Endothelial cell of umbilical vein (primary cell): Measurements from ENCODE around the gene YTHDF1. TPM values are rescaled to one million over a fixed set of nuclear protein-coding genes. Genes with fewer than 3 reads are reported as not detected.

Experiments
- BruUV-seq: library from RNA; stranded (reverse); fragments of 400-500 nt; replicated peaks from 2 replicates; lab custom pipeline; 2021; lab: Mats Ljungman, UMichigan
- CTCF ChIA-PET: fragments of 300-600, 350-600 bp; sonication (Branson Sonifier 250); formaldehyde crosslinking; loops from one replicate; lab custom pipeline; 2021; ENCODE audit warnings: antibody characterized with exemption, inconsistent platforms; lab: Charles Lee
- POLR2A ChIA-PET: fragments of 300-600, 350-600 bp; sonication (Branson Sonifier 250); formaldehyde crosslinking; loops from one replicate; lab custom pipeline; 2021; ENCODE audit warnings: antibody characterized with exemption, inconsistent platforms; lab: Charles Lee
- DNase-seq: peaks from one replicate; pipeline ENCODE4 v3.0.0-alpha.2; 2011; ENCODE audit warnings: low read depth, low spot score
- FAIRE-seq: peaks from 2 replicates; lab custom pipeline; 2011; peaks lifted over from hg19 to GRCh38; lab: Jason Lieb, UNC
- H2AFZ ChIP-seq: 2 replicates; pipeline ENCODE4 v1.6.0; 2012; ENCODE audit warnings: low read depth, low read length, control low read depth, inconsistent platforms
- H3K27ac ChIP-seq: 2 replicates; pipeline ENCODE4 v1.5.1; 2011; ENCODE audit warnings: low read depth, mild to moderate bottlenecking, control low read depth, low read length, moderate library complexity; ENCODE audit not compliant: insufficient read depth
- H3K27me3 ChIP-seq, 2 experiments: 2 replicates each; pipeline versions ENCODE4 v1.6.0 to v1.6.1; 2011; ENCODE audit warnings: low read length in 2 of 2, mixed read lengths in 1 of 2; ENCODE audit not compliant: control insufficient read depth in 2 of 2, insufficient read depth in 2 of 2
- H3K36me3 ChIP-seq, 2 experiments: 2 replicates in 1 of 2; 3 replicates in 1 of 2; pipeline ENCODE4 v1.5.1; 2011; ENCODE audit warnings: low read length in 2 of 2, mild to moderate bottlenecking in 1 of 2, moderate library complexity in 1 of 2; ENCODE audit not compliant: control insufficient read depth in 2 of 2, insufficient read depth in 2 of 2; ENCODE audit errors: extremely low read depth in 1 of 2
- H3K4me1 ChIP-seq: 3 replicates; pipeline ENCODE4 v1.5.1; 2011; ENCODE audit warnings: mild to moderate bottlenecking, low read length; ENCODE audit not compliant: control insufficient read depth, insufficient read depth; ENCODE audit errors: extremely low read depth
- H3K4me2 ChIP-seq: 2 replicates; pipeline ENCODE4 v1.6.1; 2011; ENCODE audit warnings: low read length, control low read depth, mixed read lengths; ENCODE audit not compliant: insufficient read depth
- H3K4me3 ChIP-seq, 3 experiments: fragments of 200-600 bp in 1 of 3; sonication (generic), shearing (Covaris generic) in 1 of 3; replicated peaks in 1 of 3; 2 replicates each; pipeline ENCODE4 v1.5.1; 2011 to 2016; ENCODE audit warnings: control low read depth in 3 of 3, low read length in 3 of 3, mild to moderate bottlenecking in 2 of 3, inconsistent platforms in 1 of 3, low read depth in 1 of 3, moderate library complexity in 1 of 3; ENCODE audit not compliant: insufficient read depth in 1 of 3
- H3K79me2 ChIP-seq: 2 replicates; pipeline ENCODE4 v1.6.0; 2012; ENCODE audit warnings: low read length, inconsistent platforms; ENCODE audit not compliant: control insufficient read depth, insufficient read depth
- H3K9ac ChIP-seq: replicated peaks from 2 replicates; pipeline ENCODE3; 2011; ENCODE audit warnings: low read length, control low read depth; ENCODE audit not compliant: insufficient read depth; ENCODE audit errors: extremely low read depth
- H3K9me1 ChIP-seq: replicated peaks from 3 replicates; pipeline ENCODE4 v1.6.0; 2011; ENCODE audit warnings: mild to moderate bottlenecking, low read length; ENCODE audit not compliant: control insufficient read depth, insufficient read depth; ENCODE audit errors: extremely low read depth
- H3K9me3 ChIP-seq: replicated peaks from 2 replicates; pipeline ENCODE4 v1.5.1; 2012; ENCODE audit warnings: low read length, inconsistent platforms; ENCODE audit not compliant: control insufficient read depth, insufficient read depth
- H4K20me1 ChIP-seq: replicated peaks from 2 replicates; pipeline ENCODE3; 2011; ENCODE audit warnings: mild to moderate bottlenecking, low read length; ENCODE audit not compliant: control insufficient read depth, insufficient read depth; ENCODE audit errors: extremely low read depth
- EZH2 ChIP-seq: IDR thresholded peaks from 2 replicates; pipeline ENCODE4 v1.6.1; 2012; ENCODE audit warnings: borderline replicate concordance, low read depth, mild to moderate bottlenecking, moderate library complexity, low read length, inconsistent platforms; ENCODE audit not compliant: severe bottlenecking
- FOS ChIP-seq: IDR thresholded peaks from 2 replicates; pipeline ENCODE4 v1.6.1; 2011; ENCODE audit warnings: mild to moderate bottlenecking, low read length, moderate library complexity, borderline replicate concordance; ENCODE audit not compliant: insufficient read depth
- GATA2 ChIP-seq: IDR thresholded peaks from 2 replicates; pipeline ENCODE4 v1.7.0; 2011; ENCODE audit warnings: low read depth, mild to moderate bottlenecking, moderate library complexity, mixed read lengths, low read length; ENCODE audit not compliant: insufficient read length, insufficient read depth
- JUN ChIP-seq: IDR thresholded peaks from 2 replicates; pipeline ENCODE4 v1.6.1; 2011; ENCODE audit warnings: borderline replicate concordance, low read depth; ENCODE audit not compliant: insufficient read length, insufficient read depth
- MYC ChIP-seq: IDR thresholded peaks from one replicate; pipeline ENCODE4 v1.6.1; 2011; ENCODE audit warnings: mild to moderate bottlenecking, low read depth, low read length
- POLR2A ChIP-seq: IDR thresholded peaks from 2 replicates; pipeline ENCODE4 v1.6.1; 2012; ENCODE audit warnings: low read depth, mild to moderate bottlenecking, control low read depth, low read length
- dilution Hi-C: fragments of 300-500 bp; cut with MboI; formaldehyde crosslinking; loops from one replicate; pipeline ENCODE4 v1.15.0; 2019; ENCODE audit warnings: low sequenced_read_pairs; ENCODE audit not compliant: extremely low pct_ligation_motif_present
- intact Hi-C: fragments of 100-400 bp; cut with micrococcal nuclease; formaldehyde crosslinking; loops from one replicate; pipeline ENCODE4 v1.10.0; 2022
- polyA plus RNA-seq, 4 experiments: library from polyadenylated mRNA; depleted of rRNA in 3 of 4; stranded (reverse) in 3 of 4; unstranded in 1 of 4; fragments of >200 nt; gene quantifications; 2 replicates each; pipeline versions ENCODE4 v1.2.1 to v1.2.3, GENCODE V29; 2011 to 2012; ENCODE audit warnings: missing spikeins in 1 of 4
- total RNA-seq: library from RNA; stranded (reverse); gene quantifications from 2 replicates; pipeline ENCODE4 v1.2.3, GENCODE V29; 2021
- TF ChIP-seq, protein P1 (sequence below): IDR thresholded peaks from 2 replicates; pipeline ENCODE4 v1.6.1; 2011; ENCODE audit not compliant: insufficient read depth, insufficient read length

YTHDF1 gene
- total and polyA plus RNA-seq, 2 donors (not counting 3 experiments of a cell fraction or from before 2014, with no cell fraction given) = 25.2 to 44.4 TPM

- Histone ChIP-seq H3K9me3 (no peaks in the 10 kb centered on the region), H4K20me1 (no peaks in the 10 kb centered on the region), H3K9ac (no peak overlapping the region), H3K27me3 (peaks cover 0 to 8% of the 10 kb centered on the region in 2 experiments), H3K4me1 (no peaks in the 10 kb centered on the region), H2AFZ (no peak overlapping the region), H3K36me3 (no peaks in the 10 kb centered on the region), H3K27ac (no peak overlapping the region), H3K4me3 (no peak overlapping the region), H3K79me2 (no peaks in the 10 kb centered on the region), H3K4me2 (no peak overlapping the region), H3K9me1 (no peaks in the 10 kb centered on the region)
- DNase-seq (no peak), FAIRE-seq (no peak)
- POLR2A ChIA-PET = no interaction called here
- no peak for TF ChIP-seq JUN
- intact Hi-C loops (no loop called here), dilution Hi-C loops (no loop called here)
- no TSS peak for BruUV-seq
- CTCF ChIA-PET = interaction anchor here (0.8 to 4.8 kb wide), 7 partner anchors 10 to 157 kb away, joined by 3 to 116 read pairs (median 30); partner anchors contain the start of genes BIRC7, NKAIN4 and YTHDF1
These were observed 9.1 kb upstream of the YTHDF1 start for GRCh38 chr20:63225082-63225454.

DNA sequence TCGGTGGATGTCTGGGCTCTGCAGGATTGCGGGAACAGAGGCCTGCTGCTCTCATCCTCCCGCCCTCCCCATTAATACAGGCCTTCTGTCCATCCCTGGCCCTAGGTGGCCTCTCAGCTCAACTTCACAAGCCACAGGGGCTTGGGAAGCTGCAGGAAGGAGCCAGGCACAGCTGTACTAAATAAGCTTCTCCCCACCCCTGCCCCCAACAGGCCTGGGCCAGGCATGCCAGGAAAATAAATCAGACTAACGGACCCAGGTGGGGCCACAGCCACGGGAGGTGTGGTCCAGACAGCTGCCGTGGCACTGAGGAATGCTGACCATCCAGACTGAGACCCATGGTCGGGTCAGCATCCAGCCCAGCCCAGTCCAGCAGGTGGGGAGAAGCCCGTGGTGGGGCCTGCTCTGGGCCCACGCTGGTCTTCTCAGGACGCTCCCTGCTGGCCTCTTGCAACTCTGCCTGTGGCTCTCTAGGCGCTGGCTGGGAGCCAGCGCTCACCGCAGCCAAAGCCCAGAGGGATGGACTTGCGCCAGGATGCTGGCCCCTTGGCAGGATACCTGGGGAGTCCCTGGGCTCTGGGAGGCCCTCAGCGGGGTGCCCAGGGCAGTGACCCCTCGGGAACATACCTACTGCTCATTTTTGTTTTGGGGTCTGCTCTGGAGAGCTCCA, 8.6 kb upstream of the YTHDF1 start:
- no peaks in the 10 kb centered on the region for H3K9me1 ChIP-seq
- no peak overlapping the region for H2AFZ ChIP-seq
- H4K20me1 ChIP-seq = no peaks in the 10 kb centered on the region
- DNase-seq = no peak
- no peaks in the 10 kb centered on the region for H3K9me3 ChIP-seq
- H3K4me1 ChIP-seq = no peaks in the 10 kb centered on the region
- no peaks in the 10 kb centered on the region for H3K79me2 ChIP-seq
- intact Hi-C loops (loop anchor here (5.0 kb wide), 1 partner anchor 68 kb away; the partner anchor contains the start of gene COL20A1), dilution Hi-C loops (no loop called here)
- CTCF ChIA-PET = interaction anchor here (0.8 to 4.8 kb wide), 27 partner anchors 9 to 216 kb away, joined by 3 to 116 read pairs (median 9); partner anchors contain the start of genes ARFGAP1, BIRC7, COL20A1 and NKAIN4
- peaks cover 0 to 5% of the 10 kb centered on the region in 2 experiments for H3K27me3 ChIP-seq
- H3K9ac ChIP-seq = no peak overlapping the region
- POLR2A ChIA-PET = no interaction called here
- no peak overlapping the region for H3K4me2 ChIP-seq
- H3K27ac ChIP-seq = no peak overlapping the region
- no peak overlapping the region for H3K4me3 ChIP-seq
- FAIRE-seq = no peak
- TF ChIP-seq, protein P1, sequence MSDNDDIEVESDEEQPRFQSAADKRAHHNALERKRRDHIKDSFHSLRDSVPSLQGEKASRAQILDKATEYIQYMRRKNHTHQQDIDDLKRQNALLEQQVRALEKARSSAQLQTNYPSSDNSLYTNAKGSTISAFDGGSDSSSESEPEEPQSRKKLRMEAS = no peak
- TF ChIP-seq MYC = no peak
- no peak for TF ChIP-seq FOS
- TF ChIP-seq JUN = no peak
- no peak for TF ChIP-seq EZH2
- TF ChIP-seq GATA2 = no peak
- no peak for TF ChIP-seq POLR2A
- H3K36me3 ChIP-seq = no peaks in the 10 kb centered on the region
- no TSS peak for BruUV-seq
